Brain microvascular endothelial cell (primary cell): ENCODE results near the gene PCED1B.

Experiments
- DNase-seq: peaks from one replicate; pipeline ENCODE4 v3.0.0-alpha.2; 2020
- H3K27ac ChIP-seq: fragments of 250-450 bp; sonication (Bioruptor Pico); 2 replicates; pipeline ENCODE4 v1.5.1; 2020; ENCODE audit warnings: mild to moderate bottlenecking, moderate library complexity
- H3K27me3 ChIP-seq: fragments of 250-450 bp; sonication (Bioruptor Pico); replicated peaks from 2 replicates; pipeline ENCODE4 v1.5.1; 2020; ENCODE audit warnings: mild to moderate bottlenecking
- H3K36me3 ChIP-seq: fragments of 250-450 bp; sonication (Bioruptor Pico); replicated peaks from 2 replicates; pipeline ENCODE4 v1.5.1; 2020; ENCODE audit warnings: mild to moderate bottlenecking
- H3K4me3 ChIP-seq: 2 replicates; pipeline ENCODE4 v1.5.1; 2011; ENCODE audit warnings: low read depth, mild to moderate bottlenecking, control low read depth, low read length, moderate library complexity
- in situ Hi-C: cut with HindIII; loops from 2 replicates; pipeline ENCODE4 v1.10.0; 2017; ENCODE audit warnings: low sequenced_read_pairs, low pct_ligation_motif_present
- TF ChIP-seq, protein P1 (sequence below): IDR thresholded peaks from 2 replicates; pipeline ENCODE4 v1.5.1; 2011; ENCODE audit warnings: low read depth, mild to moderate bottlenecking, moderate library complexity, low read length, control low read depth, inconsistent platforms; ENCODE audit errors: missing control alignments

PCED1B gene

DNA sequence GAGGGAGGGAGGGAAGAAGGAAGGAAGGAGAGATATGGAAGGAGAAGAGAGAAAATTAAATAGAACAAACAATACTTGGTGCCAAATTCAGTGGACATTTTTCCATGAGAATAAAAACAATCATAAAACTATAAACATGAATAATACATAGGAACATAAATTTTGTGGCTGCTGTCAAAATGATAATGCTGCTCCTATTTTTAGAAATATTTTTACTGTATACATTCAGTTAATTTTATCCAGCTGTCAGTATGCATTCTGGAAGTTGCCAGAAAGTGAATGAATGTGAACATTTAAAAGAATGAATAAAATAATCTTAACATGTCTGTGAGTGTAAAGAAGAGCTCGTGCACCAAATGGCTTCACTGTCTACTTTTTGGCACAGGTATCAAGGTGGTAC lies 13.9 kb upstream of the PCED1B start:
- Histone ChIP-seq H3K4me3 (no peak overlapping the region), H3K27me3 (no peaks in the 10 kb centered on the region), H3K27ac (no peak overlapping the region), H3K36me3 (no peaks in the 10 kb centered on the region)
- TF ChIP-seq, protein P1, sequence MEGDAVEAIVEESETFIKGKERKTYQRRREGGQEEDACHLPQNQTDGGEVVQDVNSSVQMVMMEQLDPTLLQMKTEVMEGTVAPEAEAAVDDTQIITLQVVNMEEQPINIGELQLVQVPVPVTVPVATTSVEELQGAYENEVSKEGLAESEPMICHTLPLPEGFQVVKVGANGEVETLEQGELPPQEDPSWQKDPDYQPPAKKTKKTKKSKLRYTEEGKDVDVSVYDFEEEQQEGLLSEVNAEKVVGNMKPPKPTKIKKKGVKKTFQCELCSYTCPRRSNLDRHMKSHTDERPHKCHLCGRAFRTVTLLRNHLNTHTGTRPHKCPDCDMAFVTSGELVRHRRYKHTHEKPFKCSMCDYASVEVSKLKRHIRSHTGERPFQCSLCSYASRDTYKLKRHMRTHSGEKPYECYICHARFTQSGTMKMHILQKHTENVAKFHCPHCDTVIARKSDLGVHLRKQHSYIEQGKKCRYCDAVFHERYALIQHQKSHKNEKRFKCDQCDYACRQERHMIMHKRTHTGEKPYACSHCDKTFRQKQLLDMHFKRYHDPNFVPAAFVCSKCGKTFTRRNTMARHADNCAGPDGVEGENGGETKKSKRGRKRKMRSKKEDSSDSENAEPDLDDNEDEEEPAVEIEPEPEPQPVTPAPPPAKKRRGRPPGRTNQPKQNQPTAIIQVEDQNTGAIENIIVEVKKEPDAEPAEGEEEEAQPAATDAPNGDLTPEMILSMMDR, result no peak
- DNase-seq, result no peak
- in situ Hi-C loops, result no loop called here

DNA sequence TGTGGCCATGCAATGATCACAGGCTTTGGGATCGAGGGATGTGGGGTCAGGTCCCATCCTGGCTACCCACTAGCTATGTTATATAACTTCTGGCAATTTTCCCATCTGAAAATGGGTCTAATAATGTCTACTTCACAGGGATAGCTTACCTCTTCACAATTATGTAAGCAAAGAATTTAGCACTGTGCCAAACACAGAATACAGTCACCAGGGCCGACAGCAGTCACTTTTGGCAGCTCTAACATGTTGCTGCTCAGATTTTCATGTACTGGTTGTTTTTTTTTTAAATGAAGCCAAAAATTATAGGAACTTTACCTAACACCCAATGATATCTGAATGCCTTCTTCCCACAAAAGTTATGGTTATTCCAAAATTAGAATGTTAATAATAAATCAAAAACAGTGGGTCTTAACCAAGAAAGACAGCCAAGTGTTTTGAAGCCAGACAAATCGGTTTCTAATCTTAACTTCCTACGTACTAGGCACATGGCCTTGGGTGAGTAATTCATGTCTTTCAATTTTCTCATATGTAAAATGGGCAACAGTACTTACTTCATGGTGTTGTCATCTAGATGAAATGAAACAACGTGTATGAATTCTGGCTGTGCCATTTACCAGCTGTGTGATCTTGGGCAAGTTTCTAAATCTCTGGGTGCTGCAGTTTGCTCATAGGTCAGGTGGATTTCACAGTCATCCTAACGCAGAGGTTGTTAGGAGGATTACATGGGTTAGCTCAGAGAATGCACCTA lies 13.0 kb upstream of the PCED1B start:
- no peak for DNase-seq
- no peak overlapping the region for H3K27ac ChIP-seq
- TF ChIP-seq, protein P1, result no peak
- H3K27me3 ChIP-seq, result no peaks in the 10 kb centered on the region
- H3K4me3 ChIP-seq, result no peak overlapping the region
- in situ Hi-C loops, result no loop called here
- no peaks in the 10 kb centered on the region for H3K36me3 ChIP-seq

DNA sequence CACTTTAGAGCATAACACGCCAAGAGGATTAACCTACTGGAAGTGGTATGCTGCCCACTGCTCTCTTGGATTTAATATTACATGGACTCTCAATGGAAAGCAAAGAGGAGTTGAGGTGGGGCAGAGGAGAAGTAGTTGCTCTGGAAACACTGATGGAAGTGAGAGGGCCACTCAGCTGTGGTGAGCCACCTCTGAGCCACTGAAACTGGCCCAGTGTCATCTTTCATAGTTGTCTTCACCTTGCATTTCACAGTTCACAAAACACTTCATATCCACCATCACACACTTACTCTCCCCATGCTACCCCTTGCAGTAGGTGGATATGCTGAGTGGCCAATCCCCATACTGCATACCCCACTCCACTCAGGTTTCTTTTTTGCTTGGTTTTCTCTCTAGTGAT lies 12.2 kb upstream of the PCED1B start:
- TF ChIP-seq, protein P1, result no peak
- no peak overlapping the region for H3K4me3 ChIP-seq
- in situ Hi-C loops, result no loop called here
- H3K36me3 ChIP-seq, result no peaks in the 10 kb centered on the region
- no peak for DNase-seq
- H3K27me3 ChIP-seq, result no peaks in the 10 kb centered on the region
- no peak overlapping the region for H3K27ac ChIP-seq

DNA sequence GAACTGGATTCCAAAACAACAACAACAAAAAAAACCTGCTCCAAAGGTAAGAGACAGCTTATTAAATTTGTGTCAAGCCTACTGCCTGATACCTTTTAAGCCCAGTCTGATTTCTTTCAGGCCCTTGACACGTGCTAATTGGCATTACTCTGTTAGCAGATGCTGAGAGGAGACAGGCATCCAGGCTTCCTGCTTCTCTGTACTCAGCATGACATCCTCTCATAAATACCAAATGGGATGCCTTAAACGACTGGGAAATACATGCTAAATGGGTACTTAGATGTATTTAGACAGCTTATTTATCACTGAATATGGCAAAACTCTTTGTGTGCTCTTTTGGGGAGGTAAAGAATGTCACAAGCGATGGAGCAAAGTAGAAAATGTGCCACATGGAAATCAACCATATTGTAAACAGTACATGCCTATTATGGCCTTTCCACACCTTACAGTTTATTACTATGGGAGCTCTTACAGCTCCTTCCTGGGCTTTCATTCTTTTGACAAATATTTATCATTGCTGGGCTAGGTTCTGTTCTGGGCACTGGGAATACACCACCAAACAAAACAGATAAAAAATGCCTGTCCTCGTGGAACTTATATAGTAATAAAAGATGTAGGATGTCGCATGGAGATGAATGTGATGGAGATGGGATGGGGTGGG lies 11.5 kb upstream of the PCED1B start:
- TF ChIP-seq, protein P1, result no peak
- no peak for DNase-seq
- Histone ChIP-seq H3K27ac (no peak overlapping the region), H3K4me3 (no peak overlapping the region), H3K36me3 (no peaks in the 10 kb centered on the region), H3K27me3 (no peaks in the 10 kb centered on the region)
- in situ Hi-C loops, result no loop called here

DNA sequence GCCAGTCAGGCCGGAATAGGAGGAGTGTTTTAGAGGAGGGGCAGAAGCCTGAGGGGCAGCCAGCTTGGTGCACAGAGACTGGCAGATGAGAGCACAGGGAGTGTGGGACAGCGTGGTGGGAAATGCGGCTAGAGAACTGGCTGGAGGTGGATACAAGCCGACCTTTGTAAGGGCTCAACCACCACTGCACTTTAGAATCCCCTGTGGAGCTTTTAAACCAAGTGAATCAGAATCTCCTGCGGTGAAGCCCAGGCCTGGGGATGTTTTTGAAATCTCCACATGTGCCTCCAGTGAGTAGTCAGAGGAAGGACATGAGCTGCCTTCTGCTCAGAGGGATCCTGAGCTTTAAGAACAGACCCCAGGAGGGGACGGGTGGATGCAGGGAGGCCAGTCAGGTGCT lies 10.9 kb upstream of the PCED1B start:
- Histone ChIP-seq H3K27ac (no peak overlapping the region), H3K36me3 (no peaks in the 10 kb centered on the region), H3K4me3 (no peak overlapping the region), H3K27me3 (no peaks in the 10 kb centered on the region)
- in situ Hi-C loops, result no loop called here
- TF ChIP-seq, protein P1, result no peak
- peak; percentile 74 for DNase-seq
